Stomach smooth muscle (tissue), 2 donors: Measurements from ENCODE around the gene SMIM44.
"Not testable (repeated sequence)": the region's sequence is repeated elsewhere in the genome, so short reads cannot be mapped to it uniquely, and the experiment has no call there.

Experiments used
- H3K27ac ChIP-seq: one replicate; pipeline ENCODE4 v1.7.0; 2013; ENCODE audit warnings: mild to moderate bottlenecking, low read length, inconsistent platforms
- H3K27me3 ChIP-seq, 2 donors: one replicate each; pipeline ENCODE4 v1.7.0; 2013; ENCODE audit warnings: low read length in 2 of 2; ENCODE audit not compliant: insufficient read depth in 2 of 2, control insufficient read depth in 1 of 2
- H3K36me3 ChIP-seq, 2 donors: one replicate each; pipeline ENCODE4 v1.7.0; 2013; ENCODE audit warnings: low read length in 2 of 2; ENCODE audit not compliant: control insufficient read depth in 2 of 2, insufficient read depth in 2 of 2
- H3K4me1 ChIP-seq: one replicate; pipeline ENCODE4 v1.7.0; 2013; ENCODE audit warnings: low read length; ENCODE audit not compliant: control insufficient read depth, insufficient read depth
- H3K4me3 ChIP-seq, 2 donors: one replicate each; pipeline ENCODE4 v1.7.0; 2013; ENCODE audit warnings: low read length in 2 of 2
- H3K9ac ChIP-seq, 2 donors: one replicate each; pipeline ENCODE4 v1.7.0; 2013; ENCODE audit warnings: low read length in 2 of 2, mild to moderate bottlenecking in 1 of 2
- H3K9me3 ChIP-seq, 2 donors: one replicate each; pipeline ENCODE4 v1.7.0; 2013; ENCODE audit warnings: low read length in 2 of 2; ENCODE audit not compliant: control insufficient read depth in 2 of 2
- donor health status: healthy.
- donor health status: Pancreatic carcinoma.

The SMIM44 gene

DNA sequence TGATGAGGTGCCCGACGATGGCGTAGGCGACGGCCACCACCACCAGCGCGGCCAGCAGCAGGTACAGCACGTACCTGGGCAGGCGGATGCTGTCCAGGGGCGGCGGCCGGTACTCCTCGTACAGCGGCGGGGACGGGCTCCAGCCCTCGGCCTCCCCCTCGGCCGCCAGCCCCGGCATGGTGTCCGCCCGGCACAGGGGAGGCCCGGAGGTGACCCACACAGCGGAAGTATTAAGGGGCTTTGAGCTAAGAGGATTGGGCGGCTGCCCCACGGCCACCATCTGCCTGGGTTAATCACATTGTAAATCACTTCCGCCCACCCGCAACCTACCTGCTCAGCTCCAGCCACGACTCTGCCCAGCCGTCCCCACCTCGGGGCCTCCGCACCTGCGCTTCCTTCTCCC lies at the start of gene SMIM44:
SMIM44 (minus strand) TSS at position 216 of the 403 bp plus-strand sequence; CDS start at position 178, 38 bp downstream.
- Histone ChIP-seq H3K4me3 (no peak within 1 kb of the TSS), H3K9me3 (no peaks in the 10 kb centered on the region), H3K36me3 (no peaks in the 10 kb centered on the region), H3K4me1 (peaks cover 4% of the 10 kb centered on the region), H3K27me3 (peaks cover 18 to 26% of the 10 kb centered on the region in 2 donors), H3K27ac (no peak within 1 kb of the TSS), H3K9ac (no peak within 1 kb of the TSS)

GRCh38 chr19:3533033-3533432 lies 49.8 kb upstream of the SMIM44 start:
- H3K27ac ChIP-seq = no peak overlapping the region
- H3K27me3 ChIP-seq = no peaks in the 10 kb centered on the region
- no peak overlapping the region for H3K4me3 ChIP-seq
- H3K4me1 ChIP-seq = peaks cover 3% of the 10 kb centered on the region
- H3K9ac ChIP-seq = no peak overlapping the region
- no peaks in the 10 kb centered on the region for H3K9me3 ChIP-seq
- H3K36me3 ChIP-seq = peaks cover 13 to 45% of the 10 kb centered on the region in 2 donors

- no peaks in the 10 kb centered on the region for H3K27me3 ChIP-seq
- H3K36me3 ChIP-seq = peaks cover 15 to 47% of the 10 kb centered on the region in 2 donors
- H3K27ac ChIP-seq = no peak overlapping the region
- H3K4me1 ChIP-seq = peaks cover 3% of the 10 kb centered on the region
- H3K9me3 ChIP-seq = no peaks in the 10 kb centered on the region
- H3K4me3 ChIP-seq = no peak overlapping the region
- no peak overlapping the region for H3K9ac ChIP-seq
Measured at GRCh38 chr19:3532154-3532786, 49.0 kb upstream of the SMIM44 start.

DNA sequence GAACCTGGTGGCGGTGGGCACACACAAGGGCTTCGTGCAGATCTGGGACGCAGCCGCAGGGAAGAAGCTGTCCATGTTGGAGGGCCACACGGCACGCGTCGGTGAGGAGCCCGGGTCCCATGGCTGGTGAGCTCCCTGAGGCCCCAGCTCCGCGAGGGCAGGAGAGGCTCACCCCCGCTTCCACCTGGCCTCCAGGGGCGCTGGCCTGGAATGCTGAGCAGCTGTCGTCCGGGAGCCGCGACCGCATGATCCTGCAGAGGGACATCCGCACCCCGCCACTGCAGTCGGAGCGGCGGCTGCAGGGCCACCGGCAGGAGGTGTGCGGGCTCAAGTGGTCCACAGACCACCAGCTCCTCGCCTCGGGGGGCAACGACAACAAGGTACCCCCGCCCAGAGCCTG lies 48.5 kb upstream of the SMIM44 start:
- Histone ChIP-seq H3K36me3 (peaks cover 19 to 52% of the 10 kb centered on the region in 2 donors), H3K4me1 (no peaks in the 10 kb centered on the region), H3K9ac (no peak overlapping the region), H3K9me3 (no peaks in the 10 kb centered on the region), H3K27ac (no peak overlapping the region), H3K4me3 (no peak overlapping the region), H3K27me3 (no peaks in the 10 kb centered on the region)

DNA sequence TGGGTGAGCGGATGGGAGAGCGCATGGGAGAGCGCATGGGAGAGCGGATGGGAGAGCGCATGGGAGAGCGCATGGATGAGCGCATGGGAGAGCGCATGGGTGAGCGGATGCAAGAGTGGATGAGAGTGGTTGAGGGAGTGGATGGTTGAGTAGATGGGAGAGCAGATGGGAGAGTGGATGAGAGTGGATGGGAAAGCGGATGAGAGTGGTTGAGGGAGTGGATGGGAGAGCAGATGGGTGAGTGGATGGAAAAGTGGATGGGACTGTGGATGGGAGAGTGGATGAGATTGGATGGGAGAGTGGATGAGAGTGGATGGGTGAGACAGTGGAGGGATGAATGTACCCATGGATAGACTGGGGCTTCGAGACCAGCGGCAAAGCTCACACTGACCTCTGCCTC lies 47.1 kb upstream of the SMIM44 start:
- Histone ChIP-seq H3K36me3 (peaks cover 18 to 49% of the 10 kb centered on the region in 2 donors), H3K9ac (no peak overlapping the region), H3K9me3 (no peaks in the 10 kb centered on the region), H3K4me3 (no peak overlapping the region), H3K4me1 (no peaks in the 10 kb centered on the region), H3K27me3 (no peaks in the 10 kb centered on the region), H3K27ac (no peak overlapping the region)

- peaks cover 20 to 43% of the 10 kb centered on the region in 2 donors for H3K36me3 ChIP-seq
- not testable (repeated sequence) for H3K9ac ChIP-seq, H3K27me3 ChIP-seq, H3K4me3 ChIP-seq, H3K27ac ChIP-seq, H3K9me3 ChIP-seq, H3K4me1 ChIP-seq
Measured at GRCh38 chr19:3529299-3529698, 46.1 kb upstream of the SMIM44 start.

GRCh38 chr19:3528539-3529211 lies 45.4 kb upstream of the SMIM44 start:
- H3K9ac ChIP-seq = no peak overlapping the region
- no peak overlapping the region for H3K27ac ChIP-seq
- no peaks in the 10 kb centered on the region for H3K27me3 ChIP-seq
- peaks cover 19 to 46% of the 10 kb centered on the region in 2 donors for H3K36me3 ChIP-seq
- no peak overlapping the region for H3K4me3 ChIP-seq
- H3K4me1 ChIP-seq = no peaks in the 10 kb centered on the region
- no peaks in the 10 kb centered on the region for H3K9me3 ChIP-seq

DNA sequence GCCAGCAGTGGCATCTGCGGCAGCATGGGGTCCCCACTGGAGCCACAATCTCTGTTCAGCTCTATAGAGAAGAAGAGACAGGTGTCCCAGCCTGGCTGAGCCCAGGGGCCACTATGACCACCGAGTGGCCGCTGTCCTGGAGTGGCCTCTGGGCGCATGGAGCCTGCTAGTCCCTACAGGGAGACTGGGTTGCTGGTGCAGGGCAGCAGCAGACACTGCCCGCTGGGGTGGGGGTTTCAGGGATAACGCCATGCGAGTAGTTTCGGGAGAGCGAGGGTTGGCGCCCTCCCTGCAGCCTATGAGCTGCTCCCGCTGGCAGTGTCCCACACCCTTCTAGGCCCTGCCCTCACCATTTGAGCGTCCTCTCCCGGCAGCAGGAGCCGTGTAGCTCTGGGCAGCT lies 44.8 kb upstream of the SMIM44 start:
- H3K36me3 ChIP-seq = peaks cover 17 to 45% of the 10 kb centered on the region in 2 donors

DNA sequence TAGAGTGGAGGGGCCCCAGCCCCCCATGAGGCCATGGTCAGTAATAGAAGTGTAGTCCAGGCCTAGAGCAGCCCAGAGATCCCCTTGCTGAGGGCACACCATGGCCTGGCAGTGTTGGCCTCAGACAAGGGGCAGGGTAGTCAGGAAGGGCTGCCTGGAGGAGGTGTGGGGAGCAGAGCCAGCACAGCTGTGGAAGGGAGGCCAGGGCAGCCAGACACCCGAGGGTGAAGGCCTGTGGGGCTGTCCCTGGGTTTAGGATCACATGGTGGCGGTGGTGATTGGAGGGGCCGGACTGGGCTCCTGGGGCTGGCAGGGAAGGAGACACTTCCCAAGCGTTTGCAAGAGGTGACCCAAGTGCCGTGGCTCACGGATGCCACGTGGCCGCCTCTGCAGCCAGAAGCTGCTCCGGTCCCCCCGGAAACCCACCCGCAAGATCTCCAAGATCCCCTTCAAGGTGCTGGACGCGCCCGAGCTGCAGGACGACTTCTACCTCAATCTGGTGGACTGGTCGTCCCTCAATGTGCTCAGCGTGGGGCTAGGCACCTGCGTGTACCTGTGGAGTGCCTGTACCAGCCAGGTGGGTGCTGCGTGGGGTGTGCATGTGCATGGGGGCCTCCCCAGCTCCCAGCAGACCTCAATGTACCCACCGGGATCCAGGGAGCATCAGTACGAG lies 44.1 kb upstream of the SMIM44 start:
- peaks cover 17 to 38% of the 10 kb centered on the region in 2 donors for H3K36me3 ChIP-seq

More for the DNA sequence above, 44.8 kb upstream of the SMIM44 start:
- Histone ChIP-seq H3K9ac (no peak overlapping the region), H3K4me3 (no peak overlapping the region), H3K9me3 (no peaks in the 10 kb centered on the region), H3K27me3 (no peaks in the 10 kb centered on the region), H3K4me1 (no peaks in the 10 kb centered on the region), H3K27ac (no peak overlapping the region)

GRCh38 chr19:3526507-3527237 lies 43.4 kb upstream of the SMIM44 start:
- Histone ChIP-seq H3K9ac (no peak overlapping the region), H3K9me3 (no peaks in the 10 kb centered on the region), H3K27ac (no peak overlapping the region), H3K27me3 (no peaks in the 10 kb centered on the region), H3K36me3 (peaks cover 17 to 37% of the 10 kb centered on the region in 2 donors), H3K4me1 (no peaks in the 10 kb centered on the region), H3K4me3 (no peak overlapping the region)

More for the DNA sequence above, 44.1 kb upstream of the SMIM44 start:
- H3K4me3 ChIP-seq = no peak overlapping the region
- H3K9me3 ChIP-seq = no peaks in the 10 kb centered on the region
- no peak overlapping the region for H3K27ac ChIP-seq
- H3K27me3 ChIP-seq = no peaks in the 10 kb centered on the region
- H3K9ac ChIP-seq = no peak overlapping the region
- no peaks in the 10 kb centered on the region for H3K4me1 ChIP-seq
